ENCODE data around the gene SH2D5.
"Not testable (repeated sequence)": the region's sequence is repeated elsewhere in the genome, so short reads cannot be mapped to it uniquely, and the experiment has no call there.

The SH2D5 gene

DNA sequence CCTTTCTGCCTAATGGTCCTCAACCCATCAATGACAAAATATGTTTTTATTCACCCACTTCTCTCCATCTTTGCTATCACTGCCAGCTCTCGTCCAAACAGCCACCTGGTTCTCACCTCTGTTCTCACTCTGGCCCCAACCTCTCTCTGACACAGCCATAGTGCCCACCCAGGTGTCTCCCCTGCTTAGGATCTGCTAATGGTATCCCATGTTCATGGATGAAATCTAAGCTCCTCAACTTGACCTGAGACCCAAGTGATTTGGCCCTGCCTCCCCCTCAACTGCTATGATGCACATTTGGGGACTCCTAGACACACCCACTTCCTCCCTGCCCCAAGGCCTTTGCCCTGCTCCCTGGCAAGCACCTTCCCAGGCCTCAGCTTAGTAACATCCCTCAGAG lies 40.6 kb downstream of the SH2D5 start:
- Mint-ChIP-seq H3K4me1 (peaks cover 7% of the 10 kb centered on the region), H3K27me3 (peaks cover 11% of the 10 kb centered on the region), H3K27ac (ENCODE audit: low read depth) (no peak overlapping the region), H3K9me3 (no peaks in the 10 kb centered on the region), H3K36me3 (ENCODE audit: insufficient read depth) (peaks cover 2% of the 10 kb centered on the region), H3K4me3 (no peak overlapping the region)
- ATAC-seq (replicated peaks; ENCODE audit: extremely low read depth, poor library complexity, severe bottlenecking) (no peak), DNase-seq (ENCODE audit: low spot score in 2 of 2) (no peak)

DNA sequence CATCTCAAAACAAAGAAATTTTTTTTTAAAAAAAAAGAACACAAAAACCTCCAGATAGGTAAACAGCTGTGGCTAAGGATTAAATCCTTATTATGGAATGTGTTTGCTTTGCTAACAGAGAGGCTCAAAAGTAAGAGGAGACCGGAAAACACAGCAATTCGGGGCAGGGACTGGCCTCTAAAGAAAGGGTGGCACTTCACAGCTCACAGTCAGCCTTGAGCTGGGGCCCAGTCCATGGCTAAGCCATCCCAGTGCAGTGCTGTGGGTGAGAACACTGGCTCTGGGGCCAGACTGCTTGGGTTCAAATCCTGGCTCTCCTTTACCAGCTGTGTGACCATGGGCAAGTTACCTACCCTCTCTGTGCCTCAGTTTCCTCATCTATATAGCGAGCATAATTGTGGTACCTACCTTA lies 42.9 kb downstream of the SH2D5 start:
- Mint-ChIP-seq H3K9me3 (no peaks in the 10 kb centered on the region), H3K27me3 (peaks cover 13% of the 10 kb centered on the region)

DNA sequence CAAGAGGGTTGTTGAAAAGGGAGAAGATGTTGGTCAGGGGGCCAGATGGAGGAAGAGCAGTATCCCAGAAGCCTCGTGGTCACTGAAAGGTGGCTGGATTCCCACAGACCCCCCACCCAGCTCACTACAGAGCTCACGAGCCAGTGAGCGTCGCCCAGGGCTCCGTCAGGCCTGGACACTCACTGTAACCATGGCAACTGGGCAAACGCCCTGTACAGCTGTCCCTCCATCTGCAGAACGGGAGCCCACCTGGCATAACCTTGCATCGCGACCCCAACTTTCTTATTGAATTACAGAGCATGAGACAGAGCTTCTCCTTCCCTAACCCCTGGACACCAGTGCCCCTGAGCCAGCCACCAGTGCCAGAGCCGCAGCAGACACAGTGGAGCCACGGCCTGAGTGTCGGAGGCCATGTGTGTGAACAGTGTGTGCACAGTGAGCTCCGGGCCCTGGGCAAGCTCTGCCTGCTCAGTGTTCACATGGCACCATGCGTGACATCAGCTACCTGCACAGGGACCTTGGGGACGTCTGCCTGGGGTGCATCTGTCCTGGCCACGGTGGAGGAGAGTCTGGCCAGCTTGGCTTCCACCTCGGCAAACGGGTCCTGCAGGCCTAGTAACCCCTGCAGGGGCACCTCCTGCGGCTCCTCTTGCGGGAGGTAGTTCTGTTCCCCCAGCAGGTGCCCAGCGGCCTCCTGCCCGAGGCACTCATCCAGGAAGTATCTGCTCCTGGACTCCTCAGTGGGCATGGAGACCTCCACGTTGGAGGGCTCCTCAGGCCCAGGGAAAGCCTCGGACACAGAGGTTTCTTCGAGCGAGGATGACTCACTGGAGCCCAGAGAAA lies 45.4 kb downstream of the SH2D5 start:
- Mint-ChIP-seq H3K36me3 (ENCODE audit: insufficient read depth) (no peaks in the 10 kb centered on the region), H3K27me3 (peaks cover 22% of the 10 kb centered on the region), H3K4me1 (no peaks in the 10 kb centered on the region), H3K27ac (ENCODE audit: low read depth) (no peak overlapping the region), H3K9me3 (no peaks in the 10 kb centered on the region), H3K4me3 (no peak overlapping the region)
- ATAC-seq (replicated peaks; ENCODE audit: extremely low read depth, poor library complexity, severe bottlenecking) (no peak), DNase-seq (ENCODE audit: low spot score in 2 of 2) (no peak)

More for the DNA sequence above, 42.9 kb downstream of the SH2D5 start:
- no peak for DNase-seq (ENCODE audit: low spot score in 2 of 2)
- no peak for ATAC-seq (replicated peaks; ENCODE audit: extremely low read depth, poor library complexity, severe bottlenecking)
- no peak overlapping the region for H3K4me3 Mint-ChIP-seq
- no peak overlapping the region for H3K27ac Mint-ChIP-seq (ENCODE audit: low read depth)
- H3K36me3 Mint-ChIP-seq (ENCODE audit: insufficient read depth), result no peaks in the 10 kb centered on the region
- H3K4me1 Mint-ChIP-seq, result no peaks in the 10 kb centered on the region

DNA sequence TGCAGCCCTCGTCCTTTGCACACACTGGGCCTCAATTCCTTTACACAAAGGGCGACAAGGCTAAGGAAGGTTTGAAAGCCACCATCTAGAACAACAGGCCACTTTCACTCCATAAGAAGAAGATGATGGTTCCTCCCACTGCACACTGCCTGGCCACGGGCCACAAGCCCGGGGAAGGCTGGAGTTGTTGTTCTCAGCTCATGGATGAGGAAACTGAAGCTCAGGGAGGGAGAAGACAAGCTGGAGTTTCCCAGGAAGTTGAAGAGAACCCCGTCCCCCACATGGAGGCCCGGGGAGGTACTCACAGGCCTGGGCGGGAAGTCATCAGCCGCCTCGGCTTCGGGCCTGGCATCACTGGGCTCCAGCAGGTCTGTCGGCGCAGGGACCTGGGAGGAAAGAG lies 46.8 kb downstream of the SH2D5 start:
- no peak for ATAC-seq (replicated peaks; ENCODE audit: extremely low read depth, poor library complexity, severe bottlenecking)
- Mint-ChIP-seq H3K36me3 (ENCODE audit: insufficient read depth) (no peaks in the 10 kb centered on the region), H3K27me3 (peaks cover 22% of the 10 kb centered on the region), H3K9me3 (no peaks in the 10 kb centered on the region), H3K4me1 (no peaks in the 10 kb centered on the region), H3K27ac (ENCODE audit: low read depth) (no peak overlapping the region), H3K4me3 (no peak overlapping the region)
- no peak for DNase-seq (ENCODE audit: low spot score in 2 of 2)

DNA sequence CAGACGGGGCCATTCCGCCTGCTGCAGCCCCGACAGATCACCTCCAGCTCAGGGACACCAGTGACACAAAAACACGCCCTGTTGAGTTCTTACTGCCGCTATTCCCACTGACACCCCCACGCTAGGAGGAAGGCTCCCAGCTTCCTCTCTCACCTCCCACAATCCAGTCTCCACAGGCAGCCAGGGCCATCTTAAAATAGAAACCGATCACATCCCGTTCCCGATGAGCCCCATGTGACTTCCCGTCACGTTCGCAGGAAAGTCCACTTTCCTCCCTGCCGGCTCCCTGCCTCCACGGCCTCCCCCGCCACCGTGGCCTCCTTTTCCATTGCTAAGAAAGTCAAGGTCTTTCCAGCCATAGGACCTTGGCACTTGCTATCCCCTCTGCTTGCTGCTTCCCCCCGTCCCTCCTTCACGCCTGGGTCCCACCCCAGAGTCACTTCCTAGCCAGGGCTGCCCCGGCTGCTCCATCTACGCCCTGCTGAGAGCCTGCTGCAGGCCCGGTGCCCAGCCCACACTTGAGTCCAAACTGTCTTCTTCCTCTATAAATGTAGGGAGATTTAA lies 47.3 kb downstream of the SH2D5 start:
- ATAC-seq (replicated peaks; ENCODE audit: extremely low read depth, poor library complexity, severe bottlenecking) (no peak), DNase-seq (ENCODE audit: low spot score in 2 of 2) (no peak)
- H3K4me1 Mint-ChIP-seq, result no peaks in the 10 kb centered on the region
- no peak overlapping the region for H3K27ac Mint-ChIP-seq (ENCODE audit: low read depth)
- peaks cover 26% of the 10 kb centered on the region for H3K27me3 Mint-ChIP-seq
- no peak overlapping the region for H3K4me3 Mint-ChIP-seq
- no peaks in the 10 kb centered on the region for H3K36me3 Mint-ChIP-seq (ENCODE audit: insufficient read depth)
- H3K9me3 Mint-ChIP-seq, result no peaks in the 10 kb centered on the region

DNA sequence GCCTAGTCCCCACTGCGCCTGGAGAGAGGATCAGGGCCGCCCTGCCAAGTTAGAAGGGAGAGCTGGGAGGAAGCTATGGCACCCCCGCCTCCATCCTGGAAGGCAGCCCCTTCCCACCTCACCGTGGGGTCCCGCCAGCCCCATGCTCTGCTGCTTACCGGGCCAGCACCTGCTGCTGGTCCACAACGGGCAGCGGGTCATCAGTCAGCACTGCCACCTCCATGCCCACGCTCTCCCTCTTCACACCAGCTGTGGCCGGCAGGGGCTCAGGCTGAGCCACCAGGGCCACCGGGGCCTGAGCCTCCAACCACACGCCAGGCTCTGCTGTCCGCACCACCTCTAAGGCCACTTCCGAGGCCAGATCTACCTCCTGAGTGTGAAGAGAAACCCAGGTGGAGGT lies 47.9 kb downstream of the SH2D5 start:
- Mint-ChIP-seq H3K27me3 (peaks cover 32% of the 10 kb centered on the region), H3K27ac (ENCODE audit: low read depth) (no peak overlapping the region), H3K9me3 (no peaks in the 10 kb centered on the region), H3K4me1 (no peaks in the 10 kb centered on the region), H3K36me3 (ENCODE audit: insufficient read depth) (no peaks in the 10 kb centered on the region), H3K4me3 (no peak overlapping the region)
- DNase-seq (ENCODE audit: low spot score in 2 of 2) (no peak), ATAC-seq (replicated peaks; ENCODE audit: extremely low read depth, poor library complexity, severe bottlenecking) (no peak)

DNA sequence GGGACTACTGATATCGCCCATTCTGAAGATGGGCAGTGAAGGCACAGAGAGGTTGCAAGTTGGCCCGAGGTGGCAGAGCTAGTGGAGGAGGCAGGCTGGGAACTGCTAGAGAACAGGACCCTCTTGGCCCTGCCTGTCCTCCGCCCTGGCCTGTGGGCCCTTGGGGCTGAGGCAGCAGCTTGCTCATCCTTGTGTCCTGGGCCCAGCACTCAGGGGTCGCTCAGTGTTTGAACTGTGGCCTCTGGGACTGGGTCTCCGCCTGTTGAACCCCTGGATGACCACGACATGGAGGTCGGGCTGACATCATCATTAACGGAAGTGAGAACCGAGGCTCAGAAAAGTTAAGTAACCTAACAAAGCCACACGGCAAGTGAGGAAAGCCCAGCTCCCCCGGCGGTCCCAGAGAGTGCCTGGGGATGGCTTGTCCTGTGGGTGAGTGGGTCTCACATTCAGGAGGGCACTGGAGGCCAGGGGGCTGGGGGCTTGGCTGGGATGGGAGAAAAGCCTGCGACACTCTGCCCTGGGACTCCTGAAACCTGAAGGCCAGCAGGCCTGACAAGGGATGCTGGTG lies 48.4 kb downstream of the SH2D5 start:
- Mint-ChIP-seq H3K27ac (ENCODE audit: low read depth) (no peak overlapping the region), H3K36me3 (ENCODE audit: insufficient read depth) (no peaks in the 10 kb centered on the region), H3K9me3 (no peaks in the 10 kb centered on the region), H3K4me1 (no peaks in the 10 kb centered on the region), H3K27me3 (peaks cover 32% of the 10 kb centered on the region), H3K4me3 (no peak overlapping the region)
- DNase-seq (ENCODE audit: low spot score in 2 of 2) (no peak), ATAC-seq (replicated peaks; ENCODE audit: extremely low read depth, poor library complexity, severe bottlenecking) (no peak)

DNA sequence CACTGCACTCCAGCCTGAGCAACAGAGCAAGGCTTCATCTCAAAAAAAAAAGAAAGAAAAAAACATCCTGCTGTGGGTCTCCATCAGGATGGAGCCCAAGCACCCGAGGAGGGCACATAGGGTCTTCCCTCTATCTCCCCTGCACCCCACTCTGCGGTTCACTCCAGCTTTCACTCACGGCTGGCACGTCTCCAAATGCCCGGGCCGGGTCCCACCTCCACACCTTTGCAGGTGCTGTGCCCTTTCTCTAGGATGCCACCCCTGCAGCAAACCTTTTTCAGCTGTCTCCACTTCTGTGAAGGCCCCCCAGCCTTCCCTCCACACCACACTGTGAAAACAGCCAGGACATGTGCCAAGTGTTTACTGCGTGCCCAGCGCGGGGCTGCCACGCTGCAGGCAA lies 48.9 kb downstream of the SH2D5 start:
- Mint-ChIP-seq H3K36me3 (ENCODE audit: insufficient read depth) (no peaks in the 10 kb centered on the region), H3K27me3 (peaks cover 32% of the 10 kb centered on the region), H3K27ac (ENCODE audit: low read depth) (no peak overlapping the region), H3K4me3 (no peak overlapping the region), H3K4me1 (peaks cover 2% of the 10 kb centered on the region), H3K9me3 (no peaks in the 10 kb centered on the region)
- DNase-seq (ENCODE audit: low spot score in 2 of 2) (no peak), ATAC-seq (replicated peaks; ENCODE audit: extremely low read depth, poor library complexity, severe bottlenecking) (no peak)

DNA sequence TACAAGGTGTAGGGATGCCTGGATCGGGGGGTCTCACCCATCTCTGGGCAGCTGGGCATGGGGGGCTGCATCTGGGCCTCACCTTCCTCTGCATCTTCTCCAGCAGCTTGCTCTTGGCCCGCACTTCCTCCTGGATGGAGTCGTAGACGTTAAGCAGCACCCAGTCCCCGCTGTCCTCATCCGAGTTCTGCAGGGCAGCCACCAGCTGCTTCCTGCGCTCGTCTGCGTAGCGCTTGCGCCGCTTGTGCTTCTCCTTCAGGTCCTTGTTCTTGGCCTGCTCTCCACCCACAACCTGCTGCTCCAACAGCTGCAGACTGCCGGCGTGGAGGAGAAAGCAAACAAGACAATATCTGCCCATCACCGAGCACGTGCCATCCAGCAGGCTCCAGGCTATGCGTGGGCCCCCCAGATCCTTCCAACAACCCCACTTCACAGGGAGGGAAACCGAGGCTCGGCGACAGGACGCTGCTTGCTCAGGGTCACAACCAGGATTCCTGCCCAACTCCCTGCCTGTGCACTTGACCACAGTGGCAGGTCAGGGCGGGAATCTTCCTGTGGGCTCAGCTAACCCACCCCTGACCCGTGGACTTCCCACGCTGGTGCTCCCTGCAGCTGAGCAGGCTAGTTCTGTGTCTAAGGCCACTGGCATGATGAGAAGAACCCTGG lies 49.8 kb downstream of the SH2D5 start:
- peaks cover 6% of the 10 kb centered on the region for H3K4me1 Mint-ChIP-seq
- DNase-seq (ENCODE audit: low spot score in 2 of 2) (no peak), ATAC-seq (replicated peaks; ENCODE audit: extremely low read depth, poor library complexity, severe bottlenecking) (no peak)
- no peaks in the 10 kb centered on the region for H3K36me3 Mint-ChIP-seq (ENCODE audit: insufficient read depth)
- peaks cover 32% of the 10 kb centered on the region for H3K27me3 Mint-ChIP-seq
- no peak overlapping the region for H3K27ac Mint-ChIP-seq (ENCODE audit: low read depth)
- H3K4me3 Mint-ChIP-seq, result no peak overlapping the region
- H3K9me3 Mint-ChIP-seq, result no peaks in the 10 kb centered on the region

DNA sequence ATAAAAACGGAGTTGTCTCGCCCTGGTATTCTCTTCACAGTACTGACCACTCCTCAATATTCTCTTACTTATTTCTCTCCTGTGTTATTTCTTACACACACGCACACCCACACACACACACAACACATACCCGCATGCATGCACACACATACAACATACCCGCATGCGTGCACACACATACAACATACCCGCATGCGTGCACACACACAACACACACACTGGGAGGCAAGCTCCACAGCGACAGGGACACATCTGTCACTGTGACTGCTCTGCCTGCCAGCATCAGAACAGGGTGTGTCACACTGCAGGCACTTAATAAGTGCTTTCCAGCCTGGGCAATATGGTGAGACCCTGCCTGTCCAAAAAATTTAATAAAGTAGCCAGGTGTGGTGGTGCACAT lies 50.5 kb downstream of the SH2D5 start:
- ATAC-seq (replicated peaks; ENCODE audit: extremely low read depth, poor library complexity, severe bottlenecking) (no peak), DNase-seq (ENCODE audit: low spot score in 2 of 2) (no peak)
- Mint-ChIP-seq H3K4me1 (peaks cover 6% of the 10 kb centered on the region), H3K27ac (ENCODE audit: low read depth) (no peak overlapping the region), H3K9me3 (no peaks in the 10 kb centered on the region), H3K36me3 (ENCODE audit: insufficient read depth) (no peaks in the 10 kb centered on the region), H3K4me3 (no peak overlapping the region), H3K27me3 (peaks cover 32% of the 10 kb centered on the region)

DNA sequence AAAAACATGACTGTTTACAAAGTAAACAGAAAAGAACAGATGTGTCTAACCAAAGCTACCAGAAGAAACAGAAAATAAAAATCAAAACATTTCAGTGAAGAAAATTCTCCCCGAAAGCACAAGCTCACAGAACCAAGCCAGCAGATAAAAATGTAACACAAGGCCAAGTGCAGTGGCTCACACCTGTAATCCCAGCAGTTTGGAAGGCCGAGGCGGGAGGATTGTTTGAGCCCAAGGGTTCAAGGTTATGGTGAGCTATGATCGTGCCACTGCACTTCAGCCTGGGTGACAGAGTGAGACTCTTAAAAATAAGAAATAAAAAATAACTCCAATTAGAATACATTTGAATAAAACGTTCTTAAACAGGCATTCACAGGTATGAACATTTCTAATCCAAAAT lies 52.2 kb downstream of the SH2D5 start:
- no peak overlapping the region for H3K4me3 Mint-ChIP-seq
- ATAC-seq (replicated peaks; ENCODE audit: extremely low read depth, poor library complexity, severe bottlenecking) (no peak), DNase-seq (ENCODE audit: low spot score in 2 of 2) (no peak)
- H3K4me1 Mint-ChIP-seq, result peaks cover 6% of the 10 kb centered on the region
- H3K27me3 Mint-ChIP-seq, result peaks cover 26% of the 10 kb centered on the region
- no peak overlapping the region for H3K27ac Mint-ChIP-seq (ENCODE audit: low read depth)
- no peaks in the 10 kb centered on the region for H3K9me3 Mint-ChIP-seq
- H3K36me3 Mint-ChIP-seq (ENCODE audit: insufficient read depth), result no peaks in the 10 kb centered on the region

DNA sequence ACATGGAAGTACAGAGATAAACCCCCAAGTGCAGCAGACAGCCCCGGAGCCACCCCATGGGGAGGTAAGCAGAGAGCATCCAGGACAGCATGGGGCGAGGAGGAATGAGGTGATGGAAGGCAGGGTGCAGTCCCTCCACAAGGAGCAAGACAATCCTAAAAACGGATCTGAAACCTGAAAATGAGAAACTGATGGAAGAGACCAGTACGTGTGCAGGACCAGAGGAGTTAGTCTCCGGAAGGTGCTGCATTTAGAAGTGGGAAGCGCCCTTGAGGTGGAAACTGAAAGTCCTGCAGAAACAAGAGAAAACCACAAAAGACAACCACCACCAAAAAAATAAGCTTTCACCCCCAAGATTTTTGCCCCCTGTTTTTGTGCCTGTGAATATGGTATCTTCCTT lies 53.9 kb downstream of the SH2D5 start:
- no peaks in the 10 kb centered on the region for H3K9me3 Mint-ChIP-seq
- DNase-seq (ENCODE audit: low spot score in 2 of 2) (no peak), ATAC-seq (replicated peaks; ENCODE audit: extremely low read depth, poor library complexity, severe bottlenecking) (peak; percentile 14)
- H3K4me3 Mint-ChIP-seq, result peak overlapping the region; percentile 42
- H3K27me3 Mint-ChIP-seq, result peaks cover 13% of the 10 kb centered on the region
- H3K27ac Mint-ChIP-seq (ENCODE audit: low read depth), result peak overlapping the region; percentile 66
- H3K36me3 Mint-ChIP-seq (ENCODE audit: insufficient read depth), result no peaks in the 10 kb centered on the region
- peaks cover 6% of the 10 kb centered on the region for H3K4me1 Mint-ChIP-seq

DNA sequence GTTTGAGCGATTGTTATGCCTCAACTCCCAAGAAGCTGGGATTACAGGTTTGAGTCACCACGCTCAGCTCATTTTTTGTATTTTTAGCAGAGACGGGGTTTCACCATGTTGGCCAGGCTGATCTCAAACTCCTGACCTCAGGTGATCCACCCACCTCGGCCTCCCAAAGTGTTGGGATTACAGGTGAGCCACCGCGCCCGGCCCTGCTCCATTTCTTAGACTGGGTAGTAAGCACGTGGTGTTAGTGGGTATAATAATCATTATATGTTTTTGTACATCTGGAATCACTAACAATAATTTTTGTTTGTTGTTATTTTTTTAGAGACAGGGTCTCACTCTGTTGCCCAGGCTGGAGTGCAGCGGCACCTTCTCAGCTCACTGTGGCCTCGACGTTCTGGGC lies 58.9 kb downstream of the SH2D5 start:
- not testable (repeated sequence) for H3K36me3 Mint-ChIP-seq (ENCODE audit: insufficient read depth); H3K4me3 Mint-ChIP-seq
- H3K27me3 Mint-ChIP-seq, result peaks cover 10% of the 10 kb centered on the region

More for the DNA sequence above, 58.9 kb downstream of the SH2D5 start:
- H3K9me3 Mint-ChIP-seq; H3K27ac Mint-ChIP-seq (ENCODE audit: low read depth); DNase-seq (ENCODE audit: low spot score in 2 of 2); H3K4me1 Mint-ChIP-seq; ATAC-seq (replicated peaks; ENCODE audit: extremely low read depth, poor library complexity, severe bottlenecking): not testable (repeated sequence)
